ENCODE measurements around the gene PIGR. TPM values are rescaled to one million over a fixed set of nuclear protein-coding genes. Genes with fewer than 3 reads are reported as not detected.

The PIGR gene
- total and polyA plus RNA-seq, 3 experiments from 2014 or later = 0.04 to 0.33 TPM; not detected in 1

- POLR2A ChIA-PET = interaction anchor here (0.6 to 3.7 kb wide), 14 partner anchors 9 to 400 kb away, joined by 3 to 25 read pairs (median 5); partner anchors contain the start of genes CD55 and DYRK3
- H3K27ac Mint-ChIP-seq = peak within 1 kb of the TSS in 1 of 8 donors; percentile 88
- peak within 1 kb of the TSS; percentile 81 for H3K4me3 ChIP-seq (ENCODE audit: low read length)
Observed at GRCh38 chr1:206921772-206922265, 24.4 kb downstream of the PIGR start, which contains the start of gene FCMR. FCMR (minus strand) TSS chr1:206921941; CDS start chr1:206921854, 87 bp downstream.

GRCh38 chr1:206918076-206918475 is 28.2 kb downstream of the PIGR start:
- Mint-ChIP-seq H3K4me1 (peaks cover 68 to 71% (median 70%) of the 10 kb centered on the region in 3 donors), H3K27ac (peak overlapping the region in 6 of 8 donors; percentile 79 to 96 (median 94))

More at GRCh38 chr1:206921772-206922265, 24.4 kb downstream of the PIGR start, which contains the start of gene FCMR:
- H3K27me3 Mint-ChIP-seq = no peaks in the 10 kb centered on the region
- Histone ChIP-seq H3K9me3 (ENCODE audit: low read length) (no peaks in the 10 kb centered on the region), H3K36me3 (ENCODE audit: insufficient read depth, low read length) (peaks cover 6% of the 10 kb centered on the region), H3K4me1 (ENCODE audit: insufficient read depth, low read length) (peaks cover 61% of the 10 kb centered on the region), H3K27me3 (ENCODE audit: insufficient read depth, low read length, poor library complexity, severe bottlenecking) (no peaks in the 10 kb centered on the region), H3K27ac (ENCODE audit: low read depth, low read length) (peak within 1 kb of the TSS; percentile 71)
- H3K9me3 Mint-ChIP-seq = no peaks in the 10 kb centered on the region
- peaks cover 19 to 41% (median 20%) of the 10 kb centered on the region in 3 donors for H3K36me3 Mint-ChIP-seq
- CTCF ChIA-PET = interaction anchor here (0.7 to 3.5 kb wide), 9 partner anchors 9 to 309 kb away, joined by 3 to 74 read pairs (median 7); partner anchors contain the start of gene EIF2D
- DNase-seq = peak; percentile 22 to 84 (median 67)
- no peak within 1 kb of the TSS for H3K4me3 Mint-ChIP-seq
- H3K4me1 Mint-ChIP-seq = peaks cover 35 to 38% (median 37%) of the 10 kb centered on the region in 3 donors

GRCh38 chr1:206916000-206916709 is 30.1 kb downstream of the PIGR start:
- H3K4me3 Mint-ChIP-seq = no peak overlapping the region
- CTCF ChIA-PET = interaction anchor here (0.8 to 6.1 kb wide), 3 partner anchors 13 to 182 kb away, joined by 3 to 138 read pairs (median 3); no protein-coding TSS in a partner anchor
- no peak overlapping the region for H3K27ac ChIP-seq (ENCODE audit: low read depth, low read length)
- H3K4me1 Mint-ChIP-seq = peaks cover 86 to 91% (median 89%) of the 10 kb centered on the region in 3 donors
- peaks cover 31 to 90% (median 43%) of the 10 kb centered on the region in 3 donors for H3K36me3 Mint-ChIP-seq
- peak overlapping the region; percentile 81 for H3K4me3 ChIP-seq (ENCODE audit: low read length)
- H3K27me3 Mint-ChIP-seq = peaks cover 0 to 1% of the 10 kb centered on the region in 2 donors
- H3K4me1 ChIP-seq (ENCODE audit: insufficient read depth, low read length) = peaks cover 76% of the 10 kb centered on the region
- no peaks in the 10 kb centered on the region for H3K9me3 ChIP-seq (ENCODE audit: low read length)
- H3K27me3 ChIP-seq (ENCODE audit: insufficient read depth, low read length, poor library complexity, severe bottlenecking) = no peaks in the 10 kb centered on the region
- no peak for DNase-seq
- no peaks in the 10 kb centered on the region for H3K9me3 Mint-ChIP-seq
- H3K27ac Mint-ChIP-seq = peak overlapping the region in 6 of 8 donors; percentile 76 to 96 (median 94)
- H3K36me3 ChIP-seq (ENCODE audit: insufficient read depth, low read length) = peaks cover 51% of the 10 kb centered on the region
- POLR2A ChIA-PET = no interaction called here

More at GRCh38 chr1:206918076-206918475, 28.2 kb downstream of the PIGR start:
- H3K27me3 Mint-ChIP-seq = peaks cover 0 to 1% of the 10 kb centered on the region in 2 donors
- peaks cover 34% of the 10 kb centered on the region for H3K36me3 ChIP-seq (ENCODE audit: insufficient read depth, low read length)
- no peak overlapping the region for H3K4me3 Mint-ChIP-seq
- peaks cover 31 to 79% (median 37%) of the 10 kb centered on the region in 3 donors for H3K36me3 Mint-ChIP-seq
- no peaks in the 10 kb centered on the region for H3K9me3 ChIP-seq (ENCODE audit: low read length)
- no peaks in the 10 kb centered on the region for H3K27me3 ChIP-seq (ENCODE audit: insufficient read depth, low read length, poor library complexity, severe bottlenecking)
- ChIA-PET POLR2A (interaction anchor here (0.6 to 1.2 kb wide), 3 partner anchors 9 to 420 kb away, joined by 4 read pairs; no protein-coding TSS in a partner anchor), CTCF (interaction anchor here (0.8 to 3.3 kb wide), 9 partner anchors 11 to 203 kb away, joined by 3 to 36 read pairs (median 8); partner anchors contain the start of gene IL20)
- peaks cover 70% of the 10 kb centered on the region for H3K4me1 ChIP-seq (ENCODE audit: insufficient read depth, low read length)
- H3K27ac ChIP-seq (ENCODE audit: low read depth, low read length) = no peak overlapping the region
- no peaks in the 10 kb centered on the region for H3K9me3 Mint-ChIP-seq
- DNase-seq = no peak
- peak overlapping the region; percentile 81 for H3K4me3 ChIP-seq (ENCODE audit: low read length)

GRCh38 chr1:206915030-206915735 is 31.1 kb downstream of the PIGR start:
- ChIA-PET POLR2A (interaction anchor here (0.9 kb wide), 1 partner anchor 10 kb away, joined by 3 read pairs; no protein-coding TSS in a partner anchor), CTCF (interaction anchor here (1.0 to 6.1 kb wide), 4 partner anchors 7 to 26 kb away, joined by 3 to 138 read pairs (median 38); partner anchors contain the start of gene FCMR)
- Mint-ChIP-seq H3K36me3 (peaks cover 23 to 91% (median 41%) of the 10 kb centered on the region in 3 donors), H3K9me3 (no peaks in the 10 kb centered on the region), H3K27me3 (peaks cover 0 to 1% of the 10 kb centered on the region in 2 donors), H3K27ac (peak overlapping the region in 6 of 8 donors; percentile 76 to 96 (median 94)), H3K4me1 (peaks cover 87 to 93% (median 92%) of the 10 kb centered on the region in 3 donors), H3K4me3 (peak overlapping the region in 1 of 7 donors; percentile 86)
- Histone ChIP-seq H3K9me3 (ENCODE audit: low read length) (no peaks in the 10 kb centered on the region), H3K4me3 (ENCODE audit: low read length) (peak overlapping the region; percentile 81), H3K4me1 (ENCODE audit: insufficient read depth, low read length) (peaks cover 84% of the 10 kb centered on the region), H3K27ac (ENCODE audit: low read depth, low read length) (no peak overlapping the region), H3K27me3 (ENCODE audit: insufficient read depth, low read length, poor library complexity, severe bottlenecking) (no peaks in the 10 kb centered on the region), H3K36me3 (ENCODE audit: insufficient read depth, low read length) (peaks cover 58% of the 10 kb centered on the region)
- no peak for DNase-seq

GRCh38 chr1:206913766-206914537 is 32.3 kb downstream of the PIGR start:
- CTCF ChIA-PET = interaction anchor here (0.8 to 6.1 kb wide), 9 partner anchors 8 to 279 kb away, joined by 3 to 138 read pairs (median 18); partner anchors contain the start of genes DYRK3, FCMR and IL20
- no peaks in the 10 kb centered on the region for H3K9me3 Mint-ChIP-seq
- Histone ChIP-seq H3K27ac (ENCODE audit: low read depth, low read length) (no peak overlapping the region), H3K27me3 (ENCODE audit: insufficient read depth, low read length, poor library complexity, severe bottlenecking) (no peaks in the 10 kb centered on the region), H3K4me3 (ENCODE audit: low read length) (no peak overlapping the region), H3K9me3 (ENCODE audit: low read length) (no peaks in the 10 kb centered on the region), H3K36me3 (ENCODE audit: insufficient read depth, low read length) (peaks cover 58% of the 10 kb centered on the region), H3K4me1 (ENCODE audit: insufficient read depth, low read length) (peaks cover 90% of the 10 kb centered on the region)
- peak overlapping the region in 4 of 7 donors; percentile 4 to 42 (median 16) for H3K4me3 Mint-ChIP-seq
- POLR2A ChIA-PET = no interaction called here
- H3K27me3 Mint-ChIP-seq = peaks cover 0 to 1% of the 10 kb centered on the region in 2 donors
- H3K36me3 Mint-ChIP-seq = peaks cover 19 to 88% (median 38%) of the 10 kb centered on the region in 3 donors
- peak overlapping the region in 6 of 8 donors; percentile 69 to 95 (median 90) for H3K27ac Mint-ChIP-seq
- DNase-seq = no peak
- H3K4me1 Mint-ChIP-seq = peaks cover 84 to 93% (median 92%) of the 10 kb centered on the region in 3 donors

GRCh38 chr1:206912445-206913095 is 33.7 kb downstream of the PIGR start:
- peak overlapping the region in 6 of 8 donors; percentile 69 to 95 (median 90) for H3K27ac Mint-ChIP-seq
- H3K27ac ChIP-seq (ENCODE audit: low read depth, low read length) = no peak overlapping the region
- peak overlapping the region; percentile 21 to 64 (median 43) for H3K4me3 Mint-ChIP-seq
- no peaks in the 10 kb centered on the region for H3K9me3 ChIP-seq (ENCODE audit: low read length)
- H3K9me3 Mint-ChIP-seq = no peaks in the 10 kb centered on the region
- DNase-seq = peak in 4 of 5 donors; percentile 51 to 74 (median 67)
- H3K36me3 ChIP-seq (ENCODE audit: insufficient read depth, low read length) = peaks cover 67% of the 10 kb centered on the region
- peaks cover 16 to 91% (median 40%) of the 10 kb centered on the region in 3 donors for H3K36me3 Mint-ChIP-seq
- ChIA-PET POLR2A (interaction anchor here (0.7 to 2.6 kb wide), 4 partner anchors 9 to 254 kb away, joined by 3 to 25 read pairs (median 5); partner anchors contain the start of gene FCMR), CTCF (interaction anchor here (0.6 to 6.1 kb wide), 45 partner anchors 9 to 292 kb away, joined by 3 to 138 read pairs (median 5); partner anchors contain the start of genes DYRK3, FCMR, IL10 and IL20)
- H3K4me3 ChIP-seq (ENCODE audit: low read length) = no peak overlapping the region
- peaks cover 85 to 95% (median 95%) of the 10 kb centered on the region in 3 donors for H3K4me1 Mint-ChIP-seq
- peaks cover 91% of the 10 kb centered on the region for H3K4me1 ChIP-seq (ENCODE audit: insufficient read depth, low read length)
- no peaks in the 10 kb centered on the region for H3K27me3 ChIP-seq (ENCODE audit: insufficient read depth, low read length, poor library complexity, severe bottlenecking)
- peaks cover 0 to 1% of the 10 kb centered on the region in 2 donors for H3K27me3 Mint-ChIP-seq

All from CD8-positive, alpha-beta memory T cell (primary cell).